ENCODE results near the gene KRTAP10-3.
"Not testable (repeated sequence)": the region's sequence is repeated elsewhere in the genome, so short reads cannot be mapped to it uniquely, and the experiment has no call there.

Gene KRTAP10-3, protein sequence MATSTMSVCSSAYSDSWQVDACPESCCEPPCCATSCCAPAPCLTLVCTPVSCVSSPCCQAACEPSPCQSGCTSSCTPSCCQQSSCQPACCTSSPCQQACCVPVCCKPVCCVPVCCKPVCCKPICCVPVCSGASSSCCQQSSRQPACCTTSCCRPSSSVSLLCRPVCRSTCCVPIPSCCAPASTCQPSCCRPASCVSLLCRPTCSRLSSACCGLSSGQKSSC

DNA sequence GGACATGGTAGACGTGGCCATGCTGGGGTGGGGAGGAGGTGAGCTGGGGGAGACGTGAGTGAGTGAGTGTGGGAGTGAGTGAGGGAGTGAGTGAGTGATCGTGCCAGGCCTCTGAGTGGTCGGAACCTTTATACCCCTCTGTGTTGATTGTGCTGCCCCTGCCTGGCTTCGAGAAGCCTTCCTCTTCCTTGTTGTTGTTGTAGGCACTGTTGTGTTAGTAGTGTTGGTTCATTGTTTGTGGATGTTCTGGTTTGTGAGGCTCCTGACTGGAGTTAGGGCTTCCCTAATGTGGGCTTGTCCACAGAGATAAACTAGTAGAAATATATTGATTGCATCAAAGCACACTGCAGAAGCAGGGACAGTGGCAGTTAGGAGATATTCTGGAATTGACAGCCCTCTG lies at the start of gene KRTAP10-3:
KRTAP10-3 (minus strand) TSS at position 101 of the 400 bp plus-strand sequence; CDS start at position 21, 80 bp downstream.
- DNase-seq, result no peak

DNA sequence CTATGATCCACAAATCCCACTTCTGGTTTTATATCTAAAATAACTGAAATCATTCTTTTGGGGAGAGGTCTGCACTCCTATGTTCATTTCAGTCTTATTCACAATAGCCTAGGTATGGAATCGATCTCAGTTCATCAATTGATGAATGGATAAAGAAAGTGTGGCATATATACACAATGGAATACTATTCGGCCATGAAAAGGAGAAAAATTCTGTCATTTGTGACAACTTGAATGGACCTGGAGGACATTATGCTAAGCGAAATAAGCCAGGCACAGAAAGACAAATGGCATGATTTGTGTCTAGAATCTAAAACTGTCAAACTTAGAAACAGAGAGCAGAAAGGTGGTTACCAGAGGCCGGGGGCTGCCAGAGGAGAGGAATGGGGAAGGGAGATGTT lies 47.9 kb upstream of the KRTAP10-3 start:
- no peak for DNase-seq

DNA sequence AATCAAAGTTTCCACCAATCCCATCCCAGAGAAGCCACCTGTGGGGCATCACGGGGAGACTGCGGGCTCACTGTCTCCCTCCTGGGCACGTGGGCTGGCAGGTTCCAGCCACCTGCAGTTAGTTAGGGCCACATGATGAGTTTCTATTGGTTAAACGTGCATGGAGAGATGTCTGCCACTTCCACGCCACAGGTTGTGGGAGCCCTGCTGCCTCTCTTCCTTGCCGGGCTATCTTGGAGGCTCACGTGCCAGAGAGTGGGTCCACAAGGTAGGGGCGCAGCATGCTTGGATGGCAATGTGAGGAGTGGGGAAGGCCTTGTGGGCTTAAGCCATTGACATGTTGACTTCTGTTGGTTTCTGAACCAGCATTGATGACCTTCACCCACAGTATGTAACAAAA lies 45.3 kb upstream of the KRTAP10-3 start:
- DNase-seq, result no peak

DNA sequence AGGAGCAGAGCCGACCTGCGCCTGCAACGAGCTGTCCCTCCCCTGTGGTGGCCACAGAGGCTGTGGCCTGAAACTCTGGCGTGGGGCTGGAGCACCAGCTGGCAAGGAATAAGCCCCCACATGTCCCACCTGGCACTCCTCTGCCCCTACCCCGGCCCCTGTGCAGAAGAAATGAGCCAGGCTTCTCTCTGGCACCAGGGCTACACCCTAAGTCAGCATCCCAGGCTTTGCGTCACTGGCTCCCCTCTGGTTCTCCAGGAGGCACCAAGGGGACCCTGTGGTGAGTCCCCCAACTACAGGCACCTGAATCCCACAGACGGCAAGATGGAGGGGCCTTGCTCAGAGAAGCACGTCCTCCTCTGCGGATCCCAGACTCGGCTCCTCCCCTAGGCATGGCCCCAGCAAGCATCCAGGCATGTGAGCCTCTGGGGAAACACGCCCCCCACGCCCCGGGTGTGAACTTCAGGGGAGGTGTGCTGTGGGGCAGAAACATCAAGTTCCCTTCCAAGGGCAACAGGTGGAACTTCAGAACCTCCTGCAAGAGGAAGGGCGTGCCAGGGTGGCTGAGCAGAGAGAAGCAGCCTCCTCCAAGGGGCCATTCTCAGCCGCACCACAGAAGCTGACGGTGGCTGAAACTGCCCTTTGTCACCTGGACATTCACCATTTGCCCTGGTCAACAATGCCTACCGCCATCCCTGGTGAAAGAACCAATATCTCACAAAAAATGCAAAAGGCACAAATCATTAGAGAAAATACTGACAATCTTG lies 44.7 kb upstream of the KRTAP10-3 start:
- no peak for DNase-seq

DNA sequence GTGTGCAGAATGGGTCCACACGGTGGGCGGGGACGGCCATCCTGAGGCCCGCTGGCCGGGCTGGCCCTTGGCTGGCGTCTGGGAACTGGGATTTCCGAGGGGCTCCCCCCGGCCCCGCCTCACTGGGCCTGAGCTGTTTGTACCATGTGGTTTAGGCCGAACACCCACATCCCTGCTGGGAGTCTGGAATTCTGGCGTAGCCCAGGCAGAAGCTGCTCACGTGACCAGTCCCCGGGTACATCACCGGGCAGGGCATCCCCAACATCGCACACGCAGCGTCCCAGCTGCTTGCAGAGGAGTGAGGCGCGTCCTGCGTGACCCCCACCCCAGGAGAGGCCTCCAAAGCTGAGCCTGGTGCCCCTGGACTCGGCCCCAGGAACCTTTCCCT lies 43.9 kb upstream of the KRTAP10-3 start:
- DNase-seq, result no peak

DNA sequence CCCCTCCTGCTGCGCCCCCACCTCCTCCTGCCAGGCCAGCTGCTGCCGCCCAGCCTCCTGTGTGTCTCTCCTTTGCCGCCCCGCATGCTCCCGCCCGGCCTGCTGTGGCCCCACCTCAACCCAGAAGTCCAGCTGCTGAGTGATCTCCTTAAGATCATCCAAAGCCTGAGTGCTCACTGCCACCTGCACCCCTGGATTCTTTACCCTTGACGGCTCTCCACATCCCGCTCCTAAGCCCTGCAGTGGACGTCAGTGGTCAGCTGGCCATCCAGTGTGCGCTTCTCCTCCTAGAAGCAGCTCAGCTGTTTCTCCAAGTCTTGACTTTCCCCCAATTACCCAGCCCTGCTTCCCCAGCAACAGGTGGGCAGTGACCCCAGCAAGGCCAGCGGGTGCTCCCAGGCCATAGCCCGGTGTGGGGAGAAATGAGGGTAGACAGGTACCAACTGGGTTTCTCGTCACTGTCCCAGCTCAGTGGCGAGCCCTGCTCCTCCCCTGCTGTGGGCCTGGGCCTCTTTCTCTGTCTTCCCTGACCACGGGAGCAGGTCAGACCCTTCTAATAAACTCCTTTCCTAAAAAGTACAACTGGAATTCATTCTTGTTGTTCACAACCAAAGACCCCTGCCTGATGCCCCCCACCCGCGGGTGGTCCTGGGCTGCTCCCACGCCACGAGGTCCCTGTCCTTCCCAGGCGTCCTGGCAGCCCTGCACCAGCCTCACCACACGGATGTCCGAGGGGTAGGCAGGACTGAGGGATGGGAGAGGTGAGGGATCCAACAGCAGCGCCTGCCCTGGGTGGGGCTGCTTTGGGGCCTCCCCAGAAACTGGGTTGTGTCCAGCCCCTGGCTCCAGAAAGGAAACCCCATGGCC lies 43.2 kb upstream of the KRTAP10-3 start:
- no peak for DNase-seq

DNA sequence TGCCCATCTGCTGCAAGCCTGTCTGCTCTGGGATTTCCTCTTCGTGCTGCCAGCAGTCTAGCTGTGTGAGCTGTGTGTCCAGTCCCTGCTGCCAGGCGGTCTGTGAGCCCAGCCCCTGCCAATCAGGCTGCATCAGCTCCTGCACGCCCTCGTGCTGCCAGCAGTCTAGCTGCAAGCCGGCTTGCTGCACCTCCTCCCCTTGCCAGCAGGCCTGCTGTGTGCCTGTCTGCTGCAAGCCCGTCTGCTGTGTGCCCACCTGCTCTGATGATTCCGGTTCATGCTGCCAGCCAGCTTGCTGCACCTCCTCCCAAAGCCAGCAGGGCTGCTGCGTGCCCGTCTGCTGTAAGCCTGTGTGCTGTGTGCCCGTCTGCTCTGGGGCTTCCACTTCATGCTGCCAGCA lies 42.5 kb upstream of the KRTAP10-3 start:
- DNase-seq, result not testable (repeated sequence)

DNA sequence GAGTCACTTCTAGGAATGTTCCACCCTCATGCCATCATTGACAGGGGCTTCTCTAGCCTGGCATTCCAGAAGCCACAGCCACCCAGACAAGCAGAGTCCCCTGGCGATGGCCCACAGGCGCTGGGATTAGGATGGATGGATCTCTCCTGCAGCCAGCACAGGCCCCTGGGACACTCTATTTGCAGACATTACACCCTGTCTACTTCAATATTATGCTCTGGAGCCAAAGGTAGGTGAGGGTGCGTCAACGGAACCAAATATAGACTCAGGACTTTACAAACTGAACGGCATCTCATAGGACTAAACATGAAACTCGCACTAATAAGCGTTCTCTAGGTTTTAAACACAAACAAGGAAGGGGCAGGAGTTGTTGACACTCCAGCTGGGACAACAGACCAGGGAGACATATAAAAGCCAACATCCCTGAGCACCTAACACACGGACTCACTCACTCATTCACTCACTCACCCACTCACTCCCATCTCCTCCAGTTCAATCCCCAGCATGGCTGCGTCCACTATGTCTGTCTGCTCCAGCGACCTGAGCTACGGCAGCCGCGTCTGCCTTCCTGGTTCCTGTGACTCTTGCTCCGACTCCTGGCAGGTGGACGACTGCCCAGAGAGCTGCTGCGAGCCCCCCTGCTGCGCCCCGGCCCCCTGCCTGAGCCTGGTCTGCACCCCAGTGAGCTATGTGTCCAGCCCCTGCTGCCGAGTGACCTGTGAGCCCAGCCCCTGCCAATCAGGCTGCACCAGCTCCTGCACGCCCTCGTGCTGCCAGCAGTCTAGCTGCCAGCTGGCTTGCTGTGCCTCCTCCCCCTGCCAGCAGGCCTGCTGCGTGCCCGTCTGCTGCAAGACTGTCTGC lies 41.8 kb upstream of the KRTAP10-3 start, which contains the start of gene KRTAP10-7:
KRTAP10-7 (plus strand) TSS at position 480 of the 861 bp plus-strand sequence; CDS start at position 505, 25 bp downstream.
- DNase-seq, result not testable (repeated sequence)

DNA sequence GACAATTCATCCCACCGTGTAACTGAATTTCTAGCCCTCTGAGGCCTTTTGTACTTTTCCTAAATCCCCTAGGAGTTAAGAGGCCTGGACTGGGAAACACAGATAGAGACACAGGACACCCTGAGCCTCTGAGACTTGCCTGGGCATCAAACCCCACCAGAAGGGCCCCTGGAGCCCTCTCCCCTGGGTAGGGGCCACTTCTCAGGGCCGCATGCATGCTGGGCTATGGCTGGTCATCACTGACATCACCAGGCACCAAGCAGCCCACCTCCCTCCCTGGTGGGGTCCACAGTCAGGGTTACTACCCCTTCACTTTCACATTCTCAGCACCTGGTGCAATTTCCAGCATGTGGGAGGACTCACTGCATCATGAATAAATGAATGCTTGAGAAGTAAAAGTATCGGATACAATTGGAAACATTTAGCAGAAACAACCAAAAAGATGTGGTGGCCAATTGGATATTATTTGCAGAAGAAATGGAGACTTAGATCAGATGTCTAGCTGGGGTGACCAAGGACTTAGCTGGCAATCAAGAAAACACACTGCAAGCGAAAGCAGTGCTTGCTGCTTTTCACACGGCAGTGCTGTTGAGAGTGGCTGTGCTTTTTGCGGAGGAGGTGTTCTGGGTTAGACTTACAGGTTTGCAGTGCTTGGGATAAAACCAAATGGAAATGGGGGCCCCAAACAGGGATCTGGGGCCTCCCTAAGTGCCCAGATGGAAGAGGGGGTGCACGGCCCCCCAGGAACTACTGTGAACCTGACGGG lies 40.9 kb upstream of the KRTAP10-3 start:
- DNase-seq, result no peak

DNA sequence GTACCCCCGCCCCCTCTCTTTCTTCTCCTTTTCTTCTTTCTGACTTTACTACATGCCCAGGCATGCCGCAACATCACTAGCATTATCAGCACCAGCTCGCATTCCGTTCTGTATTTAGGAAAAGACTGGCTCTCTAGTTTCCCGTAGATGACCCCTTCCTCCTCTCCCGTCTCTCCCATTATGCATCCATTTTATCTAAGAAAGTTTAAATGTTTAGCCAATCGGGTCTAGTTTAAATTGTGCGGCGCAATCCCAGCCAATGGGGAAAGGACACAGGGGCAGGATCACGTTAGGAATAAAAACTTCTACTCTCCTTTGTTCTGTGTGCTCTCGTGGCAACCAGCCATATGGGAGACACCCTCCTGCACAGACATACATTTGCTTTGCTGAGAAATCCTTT lies 39.5 kb upstream of the KRTAP10-3 start:
- no peak for DNase-seq

DNA sequence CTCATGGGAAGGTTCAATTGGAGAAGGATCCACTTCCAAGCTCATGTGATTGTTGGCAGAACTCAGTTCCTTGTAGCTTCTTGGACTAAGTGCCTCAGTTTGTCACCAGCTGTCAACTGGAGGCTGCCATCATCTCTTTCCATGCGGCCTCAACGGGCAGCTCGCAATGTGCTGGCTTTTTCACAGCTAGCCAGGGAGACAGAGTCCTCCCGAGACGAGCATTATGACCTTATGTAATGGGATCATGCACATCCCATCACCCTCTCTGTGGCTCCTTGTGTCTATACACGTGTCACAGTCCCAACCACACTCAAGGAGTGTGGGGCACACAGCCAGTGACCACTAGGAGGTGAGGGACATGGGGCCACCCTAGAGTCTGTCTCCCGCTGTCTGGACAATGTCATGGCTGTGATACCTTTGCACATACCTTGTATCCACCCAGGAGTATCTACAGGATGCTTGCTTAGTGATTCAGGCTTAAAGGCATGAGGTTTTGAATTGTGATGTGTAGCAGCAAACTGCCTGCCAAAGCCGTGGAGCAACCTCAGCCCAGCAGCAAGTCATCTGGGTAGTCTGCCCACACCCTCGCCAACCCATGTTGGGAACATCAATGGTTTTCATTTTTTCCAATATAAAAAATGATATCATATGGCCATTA lies 37.6 kb upstream of the KRTAP10-3 start:
- no peak for DNase-seq

DNA sequence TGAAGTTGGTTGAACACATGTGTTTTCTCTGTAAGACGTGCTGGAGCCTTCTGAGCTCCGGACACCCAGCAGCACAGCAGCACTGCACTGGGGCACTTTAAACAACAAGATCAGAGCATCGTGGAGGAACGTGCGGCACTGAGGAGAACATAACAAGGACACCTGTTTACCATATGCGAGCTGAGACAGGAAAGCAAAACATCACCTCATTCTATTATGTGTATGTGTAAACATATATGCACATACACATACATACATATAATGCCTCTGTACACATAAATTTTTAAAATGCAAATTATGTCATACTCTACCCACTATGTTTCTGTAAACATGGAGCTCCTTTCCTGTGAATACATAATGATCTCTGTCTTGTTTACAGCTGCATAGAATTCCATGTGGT lies 36.9 kb upstream of the KRTAP10-3 start:
- DNase-seq, result no peak

DNA sequence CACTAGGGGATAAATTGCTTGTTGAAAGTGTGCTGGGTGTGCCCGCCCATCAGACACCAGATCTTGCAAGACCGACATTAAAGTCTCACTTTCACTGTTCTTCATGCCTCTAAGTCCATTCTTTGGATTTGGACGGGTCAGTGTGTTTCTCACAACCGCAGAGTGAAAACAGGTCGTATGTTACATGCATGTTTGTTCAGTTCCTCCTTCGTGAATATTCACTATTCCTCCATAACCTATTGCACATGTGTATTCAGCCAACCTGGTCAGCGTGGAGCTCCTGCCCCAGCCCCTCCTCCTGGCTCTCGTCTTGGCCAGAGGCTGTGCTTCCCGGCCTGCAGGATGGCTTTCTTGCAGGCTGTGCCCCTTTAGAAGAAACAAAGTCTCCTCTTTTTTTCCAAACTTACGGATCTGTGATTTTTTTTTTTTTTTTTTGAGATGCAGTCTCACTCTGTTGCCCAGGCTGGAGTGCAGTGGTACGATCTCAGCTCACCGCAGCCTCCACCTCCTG lies 35.9 kb upstream of the KRTAP10-3 start:
- DNase-seq, result no peak

DNA sequence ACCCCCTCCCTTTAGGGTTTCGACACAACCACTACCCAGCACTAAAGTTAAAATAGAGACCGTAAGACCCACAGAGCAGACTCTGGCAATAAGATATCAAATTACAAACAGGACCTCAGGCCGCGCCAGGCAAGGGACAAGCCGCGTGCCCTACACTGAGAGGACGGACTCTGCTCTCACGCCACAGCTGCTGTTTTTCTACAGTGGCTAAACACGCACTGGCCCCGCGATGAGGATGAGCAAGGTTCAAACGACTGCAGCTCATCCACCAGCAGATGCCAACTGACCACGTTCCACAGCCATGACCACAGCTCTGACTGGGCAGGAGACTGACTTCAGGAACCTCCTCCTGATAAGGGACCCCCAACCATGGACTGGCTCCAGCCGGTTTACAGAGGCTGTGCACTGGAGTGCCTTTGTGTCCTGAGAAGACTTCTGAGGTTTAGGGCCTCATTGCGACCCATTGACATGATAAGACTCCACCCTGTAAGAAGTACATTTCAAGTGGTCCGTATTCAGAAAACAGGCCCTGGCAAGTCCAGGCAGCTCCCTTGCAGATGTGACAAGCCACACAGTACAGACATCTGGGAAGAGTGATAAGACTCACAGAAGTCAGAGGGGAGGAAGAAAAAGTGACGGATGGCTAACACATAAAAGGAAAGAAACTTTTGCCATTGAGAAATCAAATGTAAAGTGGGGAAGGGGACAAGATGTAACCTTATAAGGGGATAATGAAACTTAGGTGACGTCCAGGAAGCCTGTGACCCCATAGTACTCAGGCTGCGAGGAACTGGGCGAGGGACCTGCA lies 35.2 kb upstream of the KRTAP10-3 start:
- no peak for DNase-seq

DNA sequence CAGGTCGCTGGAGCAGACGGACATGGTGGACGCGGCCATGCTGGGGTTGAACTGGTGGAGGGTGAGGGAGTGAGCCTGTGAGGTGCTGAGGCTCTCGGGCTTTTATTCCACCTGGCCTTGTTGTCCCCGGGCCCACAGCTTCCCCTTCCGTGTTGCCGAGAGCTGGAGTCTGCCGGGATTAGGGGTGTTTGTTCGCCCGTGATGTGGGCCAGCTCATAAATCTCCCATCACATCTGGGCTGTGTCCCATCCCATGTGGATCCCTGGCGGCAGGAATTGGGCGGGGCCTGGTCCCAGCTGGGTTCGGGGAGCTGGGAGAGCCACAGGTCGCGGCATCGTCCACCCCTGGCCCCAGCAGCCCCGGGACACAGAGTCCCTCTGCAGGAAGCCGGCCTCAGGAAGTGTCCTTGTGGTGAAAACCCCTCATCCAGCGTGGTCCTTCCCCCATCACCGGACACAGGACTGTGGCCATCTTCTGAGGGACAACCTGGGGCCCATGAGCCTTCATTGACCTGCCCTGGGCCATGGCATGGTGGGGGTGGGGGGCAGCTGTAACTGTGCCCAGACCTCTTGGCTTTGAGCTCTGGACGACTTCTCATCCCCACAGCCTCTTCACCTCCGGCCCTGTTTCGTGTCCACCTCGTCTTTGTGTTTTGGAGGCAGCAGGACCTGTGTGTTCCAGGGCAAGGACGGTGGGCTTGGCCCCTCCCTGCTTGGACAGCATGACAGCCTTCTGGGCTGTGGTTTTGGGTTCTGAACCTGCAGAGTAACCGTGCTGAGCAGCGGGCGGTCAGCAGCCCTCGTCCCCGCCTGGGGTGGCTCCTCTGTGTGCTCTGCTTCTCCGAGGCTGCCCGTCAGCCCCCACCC lies 34.1 kb upstream of the KRTAP10-3 start, which contains the start of gene KRTAP10-6:
KRTAP10-6 (minus strand) TSS at position 60 of the 866 bp plus-strand sequence; CDS start at position 39, 21 bp downstream.
- no peak for DNase-seq

DNA sequence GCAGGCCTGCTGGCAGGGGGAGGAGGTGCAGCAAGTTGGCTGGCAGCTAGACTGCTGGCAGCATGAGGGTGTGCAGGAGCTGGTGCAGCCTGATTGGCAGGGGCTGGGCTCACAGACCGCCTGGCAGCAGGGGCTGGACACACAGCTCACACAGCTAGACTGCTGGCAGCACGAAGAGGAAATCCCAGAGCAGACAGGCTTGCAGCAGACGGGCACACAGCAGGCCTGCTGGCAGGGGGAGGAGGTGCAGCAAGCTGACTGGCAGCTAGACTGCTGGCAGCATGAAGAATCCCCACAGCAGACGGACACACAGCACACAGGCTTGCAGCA lies 33.2 kb upstream of the KRTAP10-3 start:
- DNase-seq, result not testable (repeated sequence)

DNA sequence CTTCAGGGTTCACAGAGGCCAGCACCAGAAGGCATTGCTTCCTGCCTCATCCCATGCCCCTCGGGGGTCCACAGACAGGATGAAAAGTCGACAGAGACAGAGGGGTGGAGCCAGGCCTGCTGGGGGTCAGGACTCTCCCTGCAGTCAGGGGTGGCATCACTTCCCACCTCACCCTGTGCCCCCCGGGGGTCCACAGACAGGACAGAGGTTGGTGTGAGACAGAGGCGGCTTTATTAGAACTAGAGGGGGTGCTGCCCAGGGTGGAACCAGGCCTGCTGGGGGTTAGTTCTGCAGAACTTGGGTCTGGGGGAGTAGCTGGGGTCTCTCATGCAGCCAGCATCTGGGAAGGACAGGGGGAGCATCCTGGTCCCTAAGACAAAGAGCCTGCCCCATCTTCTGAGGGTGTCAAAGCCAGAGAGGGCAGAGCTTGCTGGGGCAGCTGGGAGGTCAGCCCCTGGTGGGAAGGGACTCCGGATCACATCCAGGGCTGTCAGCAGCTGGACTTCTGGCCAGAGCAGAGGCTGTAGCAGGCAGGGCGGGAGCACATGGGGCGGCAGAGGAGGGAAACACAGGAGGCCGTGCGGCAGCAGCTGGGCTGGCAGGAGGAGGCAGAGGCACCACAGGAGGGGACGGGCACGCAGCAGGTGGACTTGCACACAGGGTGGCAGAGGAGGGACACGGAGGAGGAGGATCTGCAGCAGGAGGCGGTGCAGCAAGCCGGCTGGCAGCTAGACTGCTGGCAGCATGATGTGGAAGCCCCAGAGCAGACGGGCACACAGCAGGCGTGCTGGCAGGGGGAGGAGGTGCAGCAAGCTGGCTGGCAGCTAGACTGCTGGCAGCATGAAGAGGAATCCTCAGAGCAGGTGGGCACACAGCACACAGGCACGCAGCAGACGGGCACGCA lies 32.6 kb upstream of the KRTAP10-3 start:
- not testable (repeated sequence) for DNase-seq

DNA sequence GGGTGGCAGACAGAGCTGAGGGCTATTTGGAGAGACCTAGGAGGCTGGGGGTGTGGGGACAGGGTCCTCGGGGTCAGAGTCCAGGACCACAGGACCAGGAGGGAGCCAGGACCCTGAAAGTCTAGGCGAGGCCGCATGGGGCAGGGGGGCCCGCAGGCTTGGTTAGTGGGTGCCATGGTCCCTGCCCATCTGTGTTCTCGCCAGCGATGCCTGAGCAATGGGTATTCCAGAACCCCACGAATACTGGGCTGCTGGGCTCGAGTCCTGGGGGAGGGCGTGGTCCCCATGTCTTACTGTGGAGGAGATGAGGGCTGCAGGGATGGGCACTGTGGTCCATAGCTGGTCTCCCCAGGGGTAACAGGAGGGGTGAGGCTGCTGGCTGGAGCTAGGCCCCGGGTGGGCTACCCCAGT lies 31.7 kb upstream of the KRTAP10-3 start:
- no peak for DNase-seq
